Fibroblast of skin of back (primary cell): ENCODE measurements around the gene HIVEP1.
A peak's percentile ranks its signal among the peaks of the same experiment; 100 is the strongest.

Experiments
- DNase-seq: peaks from one replicate; pipeline ENCODE4 v3.0.0-alpha.2; 2013

Gene HIVEP1

DNA sequence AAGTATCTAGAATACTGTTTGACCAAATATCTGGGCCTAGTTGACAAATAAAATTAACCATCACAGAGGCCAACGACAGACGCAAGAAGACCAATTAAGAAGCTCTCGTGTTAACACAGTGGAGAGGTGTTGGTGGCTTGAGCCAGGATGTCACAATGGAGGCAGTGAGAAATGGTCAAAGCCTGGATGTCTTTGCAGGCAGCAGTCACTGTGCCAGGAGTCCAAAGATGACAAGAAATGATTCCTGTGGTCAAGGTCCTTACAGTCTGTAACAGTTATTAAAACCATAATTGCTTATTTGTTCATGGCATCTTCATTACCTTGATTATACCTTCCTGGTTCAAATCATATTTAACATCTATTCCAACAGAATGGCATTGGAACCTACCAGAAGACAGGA lies 186.7 kb downstream of the HIVEP1 start:
- DNase-seq = no peak

DNA sequence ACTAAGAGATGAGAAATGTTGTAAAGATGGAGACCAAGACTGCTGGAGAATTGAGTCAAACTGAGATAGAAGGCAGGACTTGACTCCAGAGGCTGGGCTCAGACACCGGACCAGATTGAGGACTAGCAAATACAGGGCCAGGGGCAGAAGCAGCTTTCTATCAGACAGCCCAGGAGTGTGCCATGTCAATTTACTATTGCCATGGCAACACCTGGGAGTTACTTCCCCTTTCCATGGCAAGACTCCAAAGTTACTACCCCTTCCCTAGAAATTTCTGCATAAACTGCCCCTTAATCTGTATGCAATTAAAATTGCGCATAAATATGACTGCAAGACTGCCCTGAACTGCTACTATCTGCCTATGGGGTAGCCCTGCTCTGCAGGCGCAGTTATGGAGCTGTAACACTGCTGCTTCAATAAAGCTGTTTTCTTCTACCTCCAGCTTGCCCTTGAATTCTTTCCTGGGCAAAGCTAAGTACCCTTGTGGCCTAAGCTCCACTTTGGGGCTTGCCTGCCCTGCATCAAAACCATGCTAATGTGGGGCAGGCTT lies 188.0 kb downstream of the HIVEP1 start:
- DNase-seq = no peak

DNA sequence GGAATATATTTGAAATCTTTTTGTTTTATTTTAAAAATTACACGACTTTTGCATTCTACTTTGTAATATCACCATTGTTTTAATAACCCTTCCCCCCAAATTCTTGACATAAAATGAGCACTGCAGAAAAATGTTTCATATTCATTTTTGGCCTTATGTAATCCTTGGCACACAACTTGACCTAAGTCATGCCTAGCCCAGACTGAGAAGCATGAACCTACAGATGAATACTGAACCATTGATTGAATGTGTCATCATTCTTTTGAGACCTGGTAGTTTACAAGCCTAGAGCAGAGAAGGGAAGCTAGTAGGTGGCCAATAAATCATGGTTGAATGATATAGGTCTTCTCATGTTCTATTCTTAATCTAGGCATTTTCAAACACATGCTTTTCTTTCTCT lies 188.6 kb downstream of the HIVEP1 start:
- DNase-seq = peak; percentile 88

DNA sequence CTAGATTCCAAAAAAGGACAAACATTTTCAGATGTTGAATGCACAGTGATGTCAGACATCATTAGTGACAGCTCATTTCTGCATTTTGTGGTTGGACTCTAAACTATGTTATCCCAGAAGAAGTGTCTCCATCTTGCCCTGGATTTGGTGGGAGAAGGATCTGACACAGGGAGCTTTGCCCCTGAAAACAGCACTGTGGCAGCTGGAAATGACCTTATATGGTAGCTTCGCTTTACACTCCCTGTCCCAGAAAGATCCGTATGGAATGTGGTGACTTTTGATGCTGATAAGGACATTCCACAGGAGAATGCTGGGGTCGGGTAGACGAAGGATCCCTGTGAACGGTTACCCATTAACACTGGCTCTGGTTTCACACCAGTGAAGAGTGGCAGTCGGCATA lies 190.9 kb downstream of the HIVEP1 start:
- peak; percentile 98 for DNase-seq

DNA sequence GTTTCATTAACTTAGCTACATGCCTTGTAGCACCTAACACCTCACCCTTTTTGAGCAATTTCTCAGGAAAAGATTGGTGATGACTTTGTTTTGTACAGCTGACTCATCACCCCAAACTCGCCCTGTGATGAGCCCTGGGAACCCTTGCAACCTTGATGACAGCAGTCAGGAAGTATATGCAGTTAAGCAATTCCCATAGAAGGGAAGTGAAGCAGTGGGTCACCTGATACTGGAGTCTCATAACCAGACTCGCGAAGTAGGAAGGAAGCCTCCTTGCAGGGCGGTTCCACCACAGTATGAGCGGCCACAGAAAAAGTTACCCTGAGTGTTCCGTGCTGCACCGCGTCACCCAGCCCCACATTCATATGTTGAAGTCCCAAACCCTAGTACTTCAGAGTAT lies 196.1 kb downstream of the HIVEP1 start:
- DNase-seq = peak; percentile 57

DNA sequence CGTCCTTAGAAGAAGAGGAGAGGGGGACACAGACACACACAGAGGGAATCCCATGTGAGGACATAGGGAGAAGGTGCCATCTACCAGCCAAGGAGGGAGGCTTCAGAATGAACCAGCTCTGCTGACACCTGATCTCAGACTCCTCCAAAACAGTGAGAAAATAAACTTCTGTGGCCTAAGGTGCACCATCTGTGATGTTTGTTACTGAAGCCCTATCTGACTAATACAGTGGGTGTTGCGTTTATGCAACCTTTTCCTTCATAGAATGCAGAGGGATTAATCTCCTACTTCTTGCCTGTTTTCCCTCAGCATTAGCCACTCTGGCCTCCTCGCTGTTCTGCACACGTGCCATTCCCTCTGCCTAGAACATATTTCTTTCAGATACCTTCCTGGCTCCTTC lies 196.6 kb downstream of the HIVEP1 start:
- no peak for DNase-seq
